HEK293T (cell line): ENCODE results near the gene ZCCHC14.

ENCODE experiments used
- BHLHE40 ChIP-seq: fragments of 450-650 bp; IDR thresholded peaks from 2 replicates; pipeline ENCODE4 v1.6.1; 2016; ENCODE audit warnings: mild to moderate bottlenecking, moderate library complexity, borderline replicate concordance
- ELF4 ChIP-seq: fragments of 450-650 bp; IDR thresholded peaks from 2 replicates; pipeline ENCODE4 v1.6.1; 2017; ENCODE audit warnings: antibody characterized with exemption
- FOXA1 ChIP-seq: fragments of 450-650 bp; IDR thresholded peaks from 2 replicates; pipeline ENCODE4 v1.6.1; 2016; ENCODE audit warnings: mild to moderate bottlenecking
- FOXK2 ChIP-seq: fragments of 450-650 bp; IDR thresholded peaks from 2 replicates; pipeline ENCODE4 v1.6.1; 2016; ENCODE audit warnings: mild to moderate bottlenecking
- FOXM1 ChIP-seq: fragments of 450-650 bp; IDR thresholded peaks from 2 replicates; pipeline ENCODE4 v1.6.1; 2017; ENCODE audit warnings: mild to moderate bottlenecking, borderline replicate concordance
- L3MBTL2 ChIP-seq: fragments of 450-650 bp; conservative IDR thresholded peaks from 2 replicates; pipeline ENCODE4 v1.6.1; 2016; ENCODE audit warnings: mild to moderate bottlenecking
- LEF1 ChIP-seq: fragments of 450-650 bp; IDR thresholded peaks from 2 replicates; pipeline ENCODE4 v1.6.1; 2017; ENCODE audit warnings: mild to moderate bottlenecking, borderline replicate concordance
- NFRKB ChIP-seq: fragments of 450-650 bp; IDR thresholded peaks from 2 replicates; pipeline ENCODE4 v1.6.1; 2016; ENCODE audit warnings: mild to moderate bottlenecking, moderate library complexity
- PKNOX1 ChIP-seq: fragments of 450-650 bp; IDR thresholded peaks from 2 replicates; pipeline ENCODE4 v1.6.1; 2016
- SP1 ChIP-seq: fragments of 450-650 bp; IDR thresholded peaks from 2 replicates; pipeline ENCODE4 v1.6.1; 2017
- TARDBP ChIP-seq: fragments of 450-650 bp; IDR thresholded peaks from 2 replicates; pipeline ENCODE4 v1.6.1; 2016
- ZNF384 ChIP-seq: fragments of 450-650 bp; IDR thresholded peaks from 2 replicates; pipeline ENCODE4 v1.6.1; 2016

DNA sequence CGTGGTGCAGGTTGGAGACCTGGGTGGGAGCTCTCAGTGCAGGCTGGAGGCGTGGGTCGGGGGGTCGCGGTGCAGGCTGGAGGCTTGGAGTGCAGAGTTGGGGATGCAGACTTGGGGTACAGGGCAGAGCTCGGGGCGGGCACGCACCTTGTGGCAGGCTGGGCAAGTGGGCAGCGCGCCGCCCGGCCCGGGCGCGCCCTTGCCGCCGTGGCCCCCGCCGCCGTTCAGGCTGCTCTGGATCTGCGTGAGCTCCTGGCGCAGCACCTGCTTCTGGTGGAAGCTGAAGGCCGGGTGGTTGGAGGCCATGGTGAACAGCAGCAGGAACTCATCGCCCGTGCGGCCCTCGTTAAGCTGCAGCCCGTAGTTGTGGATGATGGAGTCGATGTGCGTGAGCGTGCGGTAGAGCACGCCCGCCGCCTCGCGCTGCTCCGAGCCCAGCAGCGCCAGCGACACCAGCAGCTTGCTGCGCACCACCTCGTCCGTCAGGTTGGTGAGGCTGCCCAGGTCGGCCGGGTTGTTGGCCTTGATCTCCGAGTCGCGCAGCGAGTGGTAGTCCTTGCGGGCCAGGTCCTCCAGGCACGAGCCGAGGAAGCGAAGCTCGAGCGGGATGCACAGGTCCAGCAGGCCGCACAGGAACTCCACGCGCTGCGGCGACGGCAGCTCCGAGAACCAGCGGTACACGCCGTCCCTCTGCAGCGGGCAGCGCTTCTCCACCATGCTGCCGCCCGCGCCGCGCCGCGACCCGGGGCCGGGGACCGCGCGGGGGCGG, 1.1 kb downstream of the ZCCHC14 start:
- TF ChIP-seq TARDBP, result no peak
- 0 out of 2 replicates have a peak, but pooled peaks have one; percentile 10 for TF ChIP-seq L3MBTL2
- no peak for TF ChIP-seq FOXM1
- TF ChIP-seq LEF1, result no peak
- TF ChIP-seq SP1, result no peak
- TF ChIP-seq FOXK2, result no peak
- TF ChIP-seq PKNOX1, result no peak
- TF ChIP-seq ELF4, result no peak
- no peak for TF ChIP-seq FOXA1
- TF ChIP-seq ZNF384, result no peak
- TF ChIP-seq NFRKB, result no peak
- TF ChIP-seq BHLHE40, result no peak
